IPS-NIHi11 (cell line): Measurements from ENCODE around the gene SYNC.
"Not testable (repeated sequence)": the region's sequence is repeated elsewhere in the genome, so short reads cannot be mapped to it uniquely, and the experiment has no call there.

Source experiments
- DNase-seq: peaks from one replicate; pipeline ENCODE4 v3.0.0; 2012; ENCODE audit warnings: mixed read lengths, low spot score

Gene SYNC

GRCh38 chr1:32693455-32694174 is 9.0 kb downstream of the SYNC start:
- DNase-seq = no peak

- no peak for DNase-seq
Observed at GRCh38 chr1:32686387-32686786, 16.2 kb downstream of the SYNC start.

GRCh38 chr1:32685498-32685897 is 17.1 kb downstream of the SYNC start:
- no peak for DNase-seq

- no peak for DNase-seq
Observed at GRCh38 chr1:32684167-32684811, 18.3 kb downstream of the SYNC start.

GRCh38 chr1:32683397-32683796 is 19.2 kb downstream of the SYNC start:
- DNase-seq = no peak

- no peak for DNase-seq
Observed at GRCh38 chr1:32681999-32682398, 20.6 kb downstream of the SYNC start.

GRCh38 chr1:32681509-32681908 is 21.1 kb downstream of the SYNC start:
- no peak for DNase-seq

GRCh38 chr1:32680642-32681041 is 21.9 kb downstream of the SYNC start:
- no peak for DNase-seq

- DNase-seq = not testable (repeated sequence)
Observed at GRCh38 chr1:32679993-32680392, 22.6 kb downstream of the SYNC start.

GRCh38 chr1:32676945-32677344 is 25.6 kb downstream of the SYNC start:
- no peak for DNase-seq

GRCh38 chr1:32668716-32669115 is 33.9 kb downstream of the SYNC start:
- DNase-seq = not testable (repeated sequence)

- DNase-seq = no peak
Observed at GRCh38 chr1:32666901-32667566, 35.5 kb downstream of the SYNC start.

GRCh38 chr1:32665915-32666314 is 36.7 kb downstream of the SYNC start:
- no peak for DNase-seq

GRCh38 chr1:32659581-32659980 is 43.0 kb downstream of the SYNC start:
- no peak for DNase-seq

- no peak for DNase-seq
Observed at GRCh38 chr1:32652244-32652962, 50.2 kb downstream of the SYNC start.

- DNase-seq = no peak
Observed at GRCh38 chr1:32651461-32652073, 51.0 kb downstream of the SYNC start.

- peak; percentile 99 for DNase-seq
Observed at GRCh38 chr1:32650752-32651460, 51.7 kb downstream of the SYNC start, which contains the start of gene RBBP4. Gene RBBP4 (plus strand): TSS chr1:32651208. CDS start chr1:32651307, 99 bp downstream.

- peak; percentile 88 for DNase-seq
Observed at GRCh38 chr1:32650248-32650751, 52.3 kb downstream of the SYNC start, which contains the start of gene ZBTB8OS. Gene ZBTB8OS (minus strand): TSS chr1:32650550. CDS start chr1:32650529, 21 bp downstream.

- no peak for DNase-seq
Observed at GRCh38 chr1:32647308-32648134, 55.0 kb downstream of the SYNC start.

- no peak for DNase-seq
Observed at GRCh38 chr1:32644426-32644825, 58.1 kb downstream of the SYNC start.
